KOPT-K1 (cell line): Measurements from ENCODE around the gene TTC23.

Source experiments
- H3K27ac ChIP-seq: fragments of 200-600 bp; sonication (generic); 2 replicates; pipeline ENCODE4 v1.5.1; 2016; ENCODE audit warnings: antibody characterized with exemption, mild to moderate bottlenecking, low read depth, low read length; ENCODE audit not compliant: poor library complexity, severe bottlenecking
- H3K36me3 ChIP-seq: fragments of 200-600 bp; sonication (generic); 2 replicates; pipeline ENCODE4 v1.5.1; 2017; ENCODE audit warnings: antibody characterized with exemption, mild to moderate bottlenecking, low read length, moderate library complexity; ENCODE audit not compliant: insufficient read depth
- H3K9me3 ChIP-seq: fragments of 200-600 bp; sonication (generic); 2 replicates; pipeline ENCODE4 v1.5.1; 2017; ENCODE audit warnings: antibody characterized with exemption, low read length, mild to moderate bottlenecking; ENCODE audit not compliant: insufficient read depth, poor library complexity, severe bottlenecking

The TTC23 gene

DNA sequence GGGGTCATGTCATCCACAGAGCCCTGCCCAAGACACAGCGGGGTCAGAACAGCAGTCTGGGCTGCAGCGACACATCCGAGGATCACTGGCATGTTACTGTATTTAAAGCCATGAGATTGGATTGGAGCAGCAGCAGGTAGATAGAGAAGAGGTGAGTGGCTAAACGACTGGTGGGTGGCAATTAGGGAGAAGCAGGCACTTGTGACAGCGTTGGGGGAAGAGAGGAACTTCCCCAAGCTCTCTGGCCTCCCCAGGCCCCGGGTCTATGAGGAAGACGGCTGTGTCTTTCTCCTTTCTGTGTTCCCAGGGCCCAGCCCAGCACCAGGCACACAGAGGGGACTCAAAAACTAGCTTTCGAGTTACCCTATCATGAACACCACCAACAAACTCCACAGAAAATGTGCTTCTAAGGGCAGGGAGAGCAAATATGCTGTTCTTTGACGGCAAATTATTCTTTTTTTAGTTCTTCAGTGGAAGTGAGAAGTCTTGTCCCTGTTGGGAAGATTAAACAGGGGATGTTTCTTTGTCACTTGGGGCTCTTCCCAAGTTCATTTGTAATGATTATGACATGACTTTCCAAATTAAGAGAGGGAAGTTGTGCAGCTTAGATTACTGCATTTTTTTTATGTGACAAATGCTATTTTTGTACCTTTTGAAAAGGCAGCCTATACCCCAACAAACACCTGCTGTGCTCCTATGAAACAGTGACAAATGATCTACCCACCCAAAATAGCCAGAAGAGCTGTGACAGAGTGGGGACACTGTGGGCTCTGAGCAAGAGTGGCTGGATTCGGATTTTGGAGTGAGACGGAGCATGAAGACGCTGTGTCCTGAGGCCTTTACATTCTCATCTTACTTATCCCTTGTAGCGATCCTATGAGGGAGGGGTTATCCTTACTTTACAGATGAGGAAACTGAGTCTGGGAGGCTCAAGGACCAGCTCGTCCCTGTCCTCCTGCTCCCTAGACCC, 151.7 kb downstream of the TTC23 start:
- Histone ChIP-seq H3K27ac (no peak overlapping the region), H3K36me3 (no peaks in the 10 kb centered on the region), H3K9me3 (no peaks in the 10 kb centered on the region)

DNA sequence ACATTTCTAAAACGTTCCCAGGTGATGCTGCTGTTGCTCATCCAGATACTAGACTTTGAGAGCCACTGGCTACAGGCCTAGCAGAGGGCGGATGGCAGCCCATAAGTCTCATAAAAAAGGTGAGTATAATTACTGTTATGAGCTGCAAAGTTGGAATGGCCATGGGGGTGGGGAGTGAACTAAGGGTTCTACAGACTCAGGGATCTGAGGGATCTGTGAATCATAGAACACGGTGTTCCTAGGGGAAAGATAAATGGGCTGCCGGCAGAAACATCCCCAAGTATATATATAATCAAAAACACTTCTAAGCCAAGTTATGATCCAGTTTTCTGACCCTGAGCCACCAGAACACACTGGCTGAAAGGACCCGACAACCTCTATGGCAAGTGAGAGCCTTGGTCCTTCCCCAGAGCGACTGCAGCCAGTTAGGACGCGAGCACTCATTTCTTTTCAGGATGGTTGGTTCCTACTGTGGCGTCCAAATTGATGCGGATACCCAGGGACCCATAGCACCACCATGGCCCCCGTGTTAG, 152.4 kb downstream of the TTC23 start:
- no peaks in the 10 kb centered on the region for H3K9me3 ChIP-seq
- no peaks in the 10 kb centered on the region for H3K36me3 ChIP-seq
- H3K27ac ChIP-seq: no peak overlapping the region

DNA sequence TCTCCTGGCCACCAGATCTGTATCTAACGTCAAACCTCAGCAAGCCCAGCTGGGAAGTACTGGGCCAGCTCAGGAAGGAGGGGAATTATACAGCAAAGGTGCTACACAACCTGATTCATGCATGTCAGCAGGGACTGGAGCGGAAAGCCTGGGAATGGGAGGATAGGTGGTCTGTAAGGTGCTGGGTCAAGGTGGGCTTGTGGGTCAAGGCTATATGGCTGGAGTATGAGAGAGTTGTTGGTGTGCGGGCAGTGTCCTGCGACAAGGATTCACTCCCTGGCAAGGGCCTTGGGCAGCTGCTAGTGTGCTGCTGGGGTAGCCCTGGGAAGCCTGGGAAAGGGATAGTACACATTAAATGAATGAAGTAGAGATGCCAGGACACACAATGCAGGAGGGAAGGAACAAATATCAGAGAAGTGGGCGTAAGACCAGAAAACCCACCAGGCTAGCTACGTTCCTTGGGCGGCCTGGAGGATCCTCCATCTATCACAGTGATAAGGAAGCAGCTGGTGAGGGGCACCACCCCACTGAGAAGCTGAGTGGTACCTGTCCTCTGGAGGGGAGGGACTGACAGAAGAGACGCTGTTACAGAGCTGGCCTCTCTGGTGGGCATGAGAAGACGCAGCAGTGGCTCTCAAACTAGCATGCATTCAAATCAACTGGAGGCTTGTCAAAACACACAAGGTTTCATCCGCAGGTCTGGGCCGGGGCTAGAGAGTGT, 153.0 kb downstream of the TTC23 start:
- no peak overlapping the region for H3K27ac ChIP-seq
- no peaks in the 10 kb centered on the region for H3K9me3 ChIP-seq
- H3K36me3 ChIP-seq: no peaks in the 10 kb centered on the region

DNA sequence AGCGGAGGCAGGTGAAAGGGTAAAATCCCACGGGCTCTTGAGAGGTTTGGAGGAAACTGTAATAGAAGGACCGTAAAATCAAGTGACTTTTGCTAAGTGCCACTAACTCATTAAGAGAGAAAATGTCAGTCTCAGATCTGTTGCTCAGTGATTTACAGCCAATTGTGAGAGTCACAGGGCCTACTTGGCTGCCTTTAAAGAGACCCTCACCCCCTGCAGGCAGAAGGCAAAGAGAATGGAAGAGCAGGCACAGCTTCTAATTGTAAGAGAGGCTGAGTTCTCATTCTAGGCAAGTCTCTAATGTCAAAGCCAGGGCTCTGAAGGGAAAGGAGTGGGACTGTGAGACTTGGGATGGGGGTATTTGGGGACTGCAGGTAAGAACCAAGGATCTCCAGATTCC, 153.8 kb downstream of the TTC23 start:
- Histone ChIP-seq H3K36me3 (no peaks in the 10 kb centered on the region), H3K27ac (no peak overlapping the region), H3K9me3 (no peaks in the 10 kb centered on the region)

DNA sequence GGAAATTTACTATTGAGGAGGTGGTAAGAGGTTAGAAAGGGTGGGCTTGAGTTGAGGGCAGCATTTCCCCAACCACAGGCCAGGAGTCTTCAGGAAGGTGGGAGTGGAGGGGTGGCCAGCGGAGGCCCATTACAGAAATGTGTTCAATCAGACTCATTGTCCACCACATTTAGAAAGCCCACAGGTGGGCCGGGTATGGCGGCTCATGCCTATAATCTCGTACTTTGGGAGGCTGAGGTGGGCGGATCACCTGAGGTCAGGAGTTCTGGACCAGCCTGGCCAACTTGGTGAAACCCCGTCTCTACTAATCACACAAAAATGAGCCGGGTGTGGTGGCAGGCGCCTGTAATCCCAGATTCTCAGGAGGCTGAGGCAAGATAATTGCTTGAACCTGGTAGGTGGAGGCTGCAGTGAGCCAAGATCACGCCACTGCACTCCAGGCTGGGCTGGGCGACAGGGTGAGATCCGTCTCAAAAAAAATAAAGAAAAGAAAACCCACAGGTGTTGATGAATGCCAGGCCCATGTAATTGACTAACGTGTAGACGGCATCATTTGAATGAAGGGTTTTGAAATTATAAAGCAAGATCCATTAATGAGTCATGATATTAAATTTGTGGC, 156.7 kb downstream of the TTC23 start:
- H3K9me3 ChIP-seq: no peaks in the 10 kb centered on the region
- no peaks in the 10 kb centered on the region for H3K36me3 ChIP-seq
- H3K27ac ChIP-seq: no peak overlapping the region

DNA sequence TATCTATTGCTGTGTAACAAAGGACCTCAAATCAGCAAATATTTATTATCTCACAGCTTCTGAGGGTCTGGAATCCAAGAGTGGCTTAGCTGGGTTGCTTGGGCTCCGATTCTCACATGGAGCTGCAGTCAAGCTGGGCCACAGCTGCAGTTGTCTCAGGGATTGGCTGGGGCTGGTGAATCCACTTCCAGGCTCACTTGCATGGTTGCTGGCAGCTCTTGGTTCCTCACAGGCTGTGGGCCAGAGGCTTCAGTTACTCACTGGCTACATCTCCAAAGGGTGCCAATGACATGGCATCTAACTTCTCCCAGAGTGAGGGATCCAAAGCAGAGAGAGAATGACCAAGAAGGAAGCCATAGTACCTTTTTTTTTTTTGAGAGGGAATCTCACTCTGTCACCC, 158.4 kb downstream of the TTC23 start:
- H3K27ac ChIP-seq: no peak overlapping the region
- H3K9me3 ChIP-seq: no peaks in the 10 kb centered on the region
- no peaks in the 10 kb centered on the region for H3K36me3 ChIP-seq

DNA sequence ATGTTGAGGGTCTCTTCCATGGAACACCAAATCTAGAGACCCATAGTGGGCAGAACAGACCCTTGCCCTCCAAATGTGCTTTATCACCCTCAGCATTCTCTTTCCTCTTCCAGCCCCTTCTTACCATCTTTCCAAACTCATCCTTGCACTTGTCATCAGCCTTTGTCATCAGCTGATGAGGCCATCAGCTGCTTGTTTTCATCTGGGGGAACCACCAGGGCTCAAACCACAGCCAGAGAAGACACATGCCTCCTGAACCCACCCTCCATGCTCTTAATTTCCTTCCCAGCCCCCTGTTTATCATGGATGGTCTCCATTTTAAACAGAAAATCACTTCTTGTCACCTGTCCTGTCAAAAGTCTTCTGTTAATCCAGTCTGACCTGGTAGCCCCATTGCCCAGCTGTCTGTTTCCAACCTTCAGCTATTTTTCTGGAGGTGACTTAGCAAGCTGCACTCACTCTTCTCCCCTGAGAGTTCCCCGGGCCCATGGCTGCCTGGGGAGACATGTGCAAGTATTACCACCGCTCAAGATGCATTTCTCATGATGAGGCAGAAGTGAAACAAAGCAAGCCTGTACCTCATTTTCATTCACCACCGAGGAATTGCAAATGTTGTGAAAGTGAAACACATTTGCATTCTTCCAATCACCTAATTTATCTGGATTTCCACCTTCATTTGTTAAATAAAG, 159.2 kb downstream of the TTC23 start:
- Histone ChIP-seq H3K27ac (no peak overlapping the region), H3K9me3 (no peaks in the 10 kb centered on the region)

DNA sequence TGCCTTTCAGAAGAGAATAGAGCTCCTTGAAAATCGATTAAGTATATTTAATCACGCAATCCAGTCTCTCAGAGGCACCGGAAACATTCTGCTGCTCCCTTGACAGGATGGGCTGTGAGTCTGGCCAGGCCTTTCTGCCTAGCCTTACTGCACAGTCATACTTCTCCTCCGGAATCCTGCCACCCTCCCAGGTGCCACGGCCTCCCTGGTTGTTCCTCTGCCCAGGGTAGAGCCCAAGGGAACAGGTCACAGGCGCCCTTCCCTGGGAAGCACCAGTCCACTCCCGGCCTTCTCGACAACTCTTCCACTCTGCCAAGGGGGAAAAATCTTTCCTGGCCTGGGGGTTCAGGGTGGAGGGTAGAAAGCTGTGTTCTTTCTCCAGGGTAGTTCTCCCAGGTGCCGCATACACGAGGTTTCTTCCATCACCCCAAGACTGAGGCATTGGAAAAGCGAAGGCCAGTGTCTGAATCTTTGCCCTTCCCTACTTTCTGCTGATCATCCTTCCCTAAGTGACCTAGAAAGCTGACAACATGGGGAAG, 161.9 kb downstream of the TTC23 start:
- no peak overlapping the region for H3K27ac ChIP-seq
- peaks cover 5% of the 10 kb centered on the region for H3K9me3 ChIP-seq
- H3K36me3 ChIP-seq: no peaks in the 10 kb centered on the region

More for the DNA sequence above, 159.2 kb downstream of the TTC23 start:
- H3K36me3 ChIP-seq: no peaks in the 10 kb centered on the region

DNA sequence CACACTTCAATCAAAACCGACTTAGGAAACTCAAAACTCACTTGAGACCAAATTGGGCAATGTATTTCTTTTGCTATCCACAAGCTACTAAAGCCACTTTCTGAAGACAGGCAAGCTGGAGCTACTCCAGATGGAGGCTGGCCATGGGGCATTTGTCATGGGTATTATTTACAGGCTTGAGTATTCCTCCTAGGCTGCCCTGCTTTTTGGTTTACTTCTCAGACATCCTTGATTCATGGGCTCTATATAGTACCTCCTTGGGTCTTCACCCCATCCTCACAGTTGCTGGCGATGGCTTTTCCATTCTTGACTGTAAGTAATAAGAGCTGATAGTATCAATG, 163.1 kb downstream of the TTC23 start:
- H3K36me3 ChIP-seq: no peaks in the 10 kb centered on the region
- no peak overlapping the region for H3K27ac ChIP-seq
- H3K9me3 ChIP-seq: peaks cover 6% of the 10 kb centered on the region
